ENCODE measurements around the gene KNCN.

Gene KNCN

GRCh38 chr1:46580140-46580903 lies 28.9 kb upstream of the KNCN start:
- no peak for TF ChIP-seq FOXP2 (optimal IDR thresholded peaks at IDR 0.05; ENCODE audit: borderline replicate concordance, extremely low read depth, extremely low read length, insufficient read depth)
- no peak for TF ChIP-seq TAF1 (IDR thresholded peaks at IDR 0.05; ENCODE audit: borderline replicate concordance, insufficient read depth, low read length)
- TF ChIP-seq, protein P1, sequence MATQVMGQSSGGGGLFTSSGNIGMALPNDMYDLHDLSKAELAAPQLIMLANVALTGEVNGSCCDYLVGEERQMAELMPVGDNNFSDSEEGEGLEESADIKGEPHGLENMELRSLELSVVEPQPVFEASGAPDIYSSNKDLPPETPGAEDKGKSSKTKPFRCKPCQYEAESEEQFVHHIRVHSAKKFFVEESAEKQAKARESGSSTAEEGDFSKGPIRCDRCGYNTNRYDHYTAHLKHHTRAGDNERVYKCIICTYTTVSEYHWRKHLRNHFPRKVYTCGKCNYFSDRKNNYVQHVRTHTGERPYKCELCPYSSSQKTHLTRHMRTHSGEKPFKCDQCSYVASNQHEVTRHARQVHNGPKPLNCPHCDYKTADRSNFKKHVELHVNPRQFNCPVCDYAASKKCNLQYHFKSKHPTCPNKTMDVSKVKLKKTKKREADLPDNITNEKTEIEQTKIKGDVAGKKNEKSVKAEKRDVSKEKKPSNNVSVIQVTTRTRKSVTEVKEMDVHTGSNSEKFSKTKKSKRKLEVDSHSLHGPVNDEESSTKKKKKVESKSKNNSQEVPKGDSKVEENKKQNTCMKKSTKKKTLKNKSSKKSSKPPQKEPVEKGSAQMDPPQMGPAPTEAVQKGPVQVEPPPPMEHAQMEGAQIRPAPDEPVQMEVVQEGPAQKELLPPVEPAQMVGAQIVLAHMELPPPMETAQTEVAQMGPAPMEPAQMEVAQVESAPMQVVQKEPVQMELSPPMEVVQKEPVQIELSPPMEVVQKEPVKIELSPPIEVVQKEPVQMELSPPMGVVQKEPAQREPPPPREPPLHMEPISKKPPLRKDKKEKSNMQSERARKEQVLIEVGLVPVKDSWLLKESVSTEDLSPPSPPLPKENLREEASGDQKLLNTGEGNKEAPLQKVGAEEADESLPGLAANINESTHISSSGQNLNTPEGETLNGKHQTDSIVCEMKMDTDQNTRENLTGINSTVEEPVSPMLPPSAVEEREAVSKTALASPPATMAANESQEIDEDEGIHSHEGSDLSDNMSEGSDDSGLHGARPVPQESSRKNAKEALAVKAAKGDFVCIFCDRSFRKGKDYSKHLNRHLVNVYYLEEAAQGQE (IDR thresholded peaks at IDR 0.05; ENCODE audit: insufficient read depth in 1 of 2, low read depth in 2 of 2, low read length in 2 of 2) = no peak
- TF ChIP-seq SIN3A (IDR thresholded peaks at IDR 0.05; ENCODE audit: borderline replicate concordance, insufficient read depth, low read length) = no peak
- TF ChIP-seq POLR2AphosphoS5 (IDR thresholded peaks at IDR 0.05; ENCODE audit: low read depth, low read length) = no peak

DNA sequence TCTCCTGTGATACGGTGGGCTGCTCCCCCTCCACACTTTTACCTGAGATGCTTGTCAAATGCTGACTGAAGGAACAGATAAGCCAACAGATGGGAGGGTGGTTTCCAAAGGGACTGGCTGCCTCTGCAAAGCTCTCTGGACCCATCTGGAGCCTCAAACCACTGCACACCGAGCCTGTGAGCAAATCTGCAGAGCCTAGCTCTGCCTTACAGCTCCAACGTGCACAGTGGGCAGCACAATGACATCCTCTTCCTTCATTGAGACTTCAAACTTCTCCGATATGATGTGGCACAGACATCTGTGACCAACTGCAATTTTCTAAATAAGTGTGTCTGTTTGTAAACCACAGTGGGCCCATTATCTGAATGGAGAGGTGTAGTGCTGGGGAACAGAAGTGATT lies 26.2 kb upstream of the KNCN start:
- TF ChIP-seq FOXP2 (optimal IDR thresholded peaks at IDR 0.05; ENCODE audit: borderline replicate concordance, extremely low read depth, extremely low read length, insufficient read depth) (no peak), SIN3A (IDR thresholded peaks at IDR 0.05; ENCODE audit: borderline replicate concordance, insufficient read depth, low read length) (no peak), TAF1 (IDR thresholded peaks at IDR 0.05; ENCODE audit: borderline replicate concordance, insufficient read depth, low read length) (no peak), POLR2AphosphoS5 (IDR thresholded peaks at IDR 0.05; ENCODE audit: low read depth, low read length) (no peak)
- TF ChIP-seq, protein P1 (IDR thresholded peaks at IDR 0.05; ENCODE audit: insufficient read depth in 1 of 2, low read depth in 2 of 2, low read length in 2 of 2) = no peak

DNA sequence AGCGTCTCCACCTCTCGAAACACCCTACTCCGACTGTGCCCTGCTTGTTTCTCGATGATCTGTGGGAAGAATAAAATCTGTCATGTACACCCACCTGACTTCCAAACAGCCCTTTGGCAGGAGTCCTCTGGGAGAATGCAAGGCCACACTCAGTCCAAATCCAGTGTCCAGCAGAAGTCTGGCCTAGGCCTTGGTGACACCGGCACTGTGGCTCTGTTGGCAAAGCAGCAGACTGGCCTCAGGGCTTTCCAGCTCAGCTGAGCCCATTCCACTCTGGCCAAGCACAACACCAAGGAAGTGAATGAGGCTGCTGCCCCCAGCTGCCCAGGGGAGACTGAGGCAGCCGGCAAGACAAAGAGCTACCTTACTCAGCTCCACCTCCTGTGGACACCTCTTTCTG lies 25.1 kb upstream of the KNCN start:
- no peak for TF ChIP-seq SIN3A (IDR thresholded peaks at IDR 0.05; ENCODE audit: borderline replicate concordance, insufficient read depth, low read length)
- TF ChIP-seq FOXP2 (optimal IDR thresholded peaks at IDR 0.05; ENCODE audit: borderline replicate concordance, extremely low read depth, extremely low read length, insufficient read depth) = no peak
- TF ChIP-seq, protein P1 (IDR thresholded peaks at IDR 0.05; ENCODE audit: insufficient read depth in 1 of 2, low read depth in 2 of 2, low read length in 2 of 2) = no peak
- TF ChIP-seq TAF1 (IDR thresholded peaks at IDR 0.05; ENCODE audit: borderline replicate concordance, insufficient read depth, low read length) = no peak
- TF ChIP-seq POLR2AphosphoS5 (IDR thresholded peaks at IDR 0.05; ENCODE audit: low read depth, low read length) = no peak

DNA sequence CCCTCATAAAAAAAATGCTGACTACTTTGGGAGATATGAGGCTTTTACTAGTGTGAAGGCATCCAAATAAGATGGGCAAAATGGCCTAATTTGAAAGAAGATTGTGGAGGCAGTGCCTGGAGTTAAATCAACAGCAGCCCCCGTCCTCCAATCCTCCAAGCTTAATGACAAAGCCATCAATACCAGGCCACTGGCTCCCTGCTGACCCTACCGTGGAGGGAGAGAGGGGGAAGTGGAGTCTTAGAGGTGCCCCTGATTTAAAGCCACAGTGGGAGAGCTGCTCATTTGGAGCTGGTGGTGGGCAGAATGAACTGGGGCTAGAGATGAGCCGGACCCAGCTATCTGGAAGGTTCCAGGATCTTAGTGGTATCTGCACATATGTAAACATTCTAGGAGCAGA lies 24.3 kb upstream of the KNCN start:
- TF ChIP-seq, protein P1 (IDR thresholded peaks at IDR 0.05; ENCODE audit: insufficient read depth in 1 of 2, low read depth in 2 of 2, low read length in 2 of 2) = no peak
- no peak for TF ChIP-seq FOXP2 (optimal IDR thresholded peaks at IDR 0.05; ENCODE audit: borderline replicate concordance, extremely low read depth, extremely low read length, insufficient read depth)
- TF ChIP-seq POLR2AphosphoS5 (IDR thresholded peaks at IDR 0.05; ENCODE audit: low read depth, low read length) = no peak
- no peak for TF ChIP-seq TAF1 (IDR thresholded peaks at IDR 0.05; ENCODE audit: borderline replicate concordance, insufficient read depth, low read length)
